Sigmoid colon (tissue), 7 donors: ENCODE measurements around the gene POLG. TPM values are rescaled to one million over a fixed set of nuclear protein-coding genes. Genes with fewer than 3 reads are reported as not detected.

Experiments used
- DNase-seq: peaks from one replicate; pipeline ENCODE4 v3.0.0-alpha.2; 2019
- H3K27ac ChIP-seq, 4 donors: fragments of 200-600 bp; sonication (generic); one replicate each; pipeline ENCODE4 v1.5.1; 2016 to 2019; ENCODE audit warnings: mild to moderate bottlenecking in 1 of 4
- H3K27me3 ChIP-seq, 3 donors: fragments of 200-600 bp; sonication (generic); one replicate each; pipeline ENCODE4 v1.5.1; 2019; ENCODE audit warnings: mild to moderate bottlenecking in 1 of 3
- H3K36me3 ChIP-seq, 4 donors: fragments of 200-600 bp; sonication (generic); one replicate each; pipeline ENCODE4 v1.5.1; 2016 to 2019
- H3K4me1 ChIP-seq, 4 donors: fragments of 200-600 bp; sonication (generic); one replicate each; pipeline ENCODE4 v1.5.1; 2017 to 2019
- H3K4me3 ChIP-seq, 4 donors: fragments of 200-600 bp; sonication (generic); one replicate each; pipeline ENCODE4 v1.5.1; 2017 to 2019; ENCODE audit warnings: mild to moderate bottlenecking in 2 of 4, moderate library complexity in 1 of 4
- H3K9me3 ChIP-seq, 4 donors: fragments of 200-600 bp in 3 of 4; sonication (generic) in 3 of 4; one replicate each; pipeline versions ENCODE4 v1.5.1 to v1.6.1; 2013 to 2019
- CTCF ChIP-seq, 4 experiments: fragments of 450-650 bp in 3 of 4; fragments of 200-600 bp in 1 of 4; IDR thresholded peaks; one replicate each; pipeline ENCODE4 v1.5.1; 2016 to 2019; ENCODE audit warnings: antibody characterized with exemption in 4 of 4, mild to moderate bottlenecking in 3 of 4, moderate library complexity in 2 of 4
- EP300 ChIP-seq, 4 donors: sonication (generic); formaldehyde crosslinking; IDR thresholded peaks; one replicate each; pipeline ENCODE4 v1.6.1; 2017; ENCODE audit warnings: antibody characterized with exemption in 4 of 4
- POLR2A ChIP-seq, 2 donors: fragments of 450-650 bp; IDR thresholded peaks; one replicate each; pipeline ENCODE4 v1.6.1; 2016; ENCODE audit warnings: antibody characterized with exemption in 2 of 2, mild to moderate bottlenecking in 2 of 2, moderate library complexity in 2 of 2
- POLR2AphosphoS5 ChIP-seq, 4 donors: sonication (generic); formaldehyde crosslinking; IDR thresholded peaks; one replicate each; pipeline ENCODE4 v1.6.1; 2017; ENCODE audit warnings: antibody characterized with exemption in 4 of 4
- WGBS, 2 donors: extraction: QIAGEN DNeasy Blood & Tissue Kit; methylation state at CpG; one replicate each; pipeline ENCODE4 v1.1.7; 2013; 5-methylcytosine and 5-hydroxymethylcytosine counted together
- intact Hi-C: fragments of 100-400 bp; cut with DNase I; formaldehyde crosslinking; loops from one replicate; pipeline ENCODE4 v1.15.1; 2023
- polyA plus RNA-seq, 3 donors: library from polyadenylated mRNA; stranded (reverse); fragments of 200-250 nt; gene quantifications; one replicate each; pipeline ENCODE4 v1.2.3, GENCODE V29; 2013
- total RNA-seq, 4 donors: library from RNA; depleted of rRNA; stranded (reverse); fragments of >200 nt; gene quantifications; one replicate each; pipeline ENCODE4 v1.1.0, GENCODE V29; 2016
- donor health status: healthy with polysubstance abuse.
- donor health status: Bipolar disorder and iron deficiency.
- donor health status: healthy.

Gene POLG
- total and polyA plus RNA-seq, 7 donors: 25.2 to 43.4 (median 38.5) TPM

DNA sequence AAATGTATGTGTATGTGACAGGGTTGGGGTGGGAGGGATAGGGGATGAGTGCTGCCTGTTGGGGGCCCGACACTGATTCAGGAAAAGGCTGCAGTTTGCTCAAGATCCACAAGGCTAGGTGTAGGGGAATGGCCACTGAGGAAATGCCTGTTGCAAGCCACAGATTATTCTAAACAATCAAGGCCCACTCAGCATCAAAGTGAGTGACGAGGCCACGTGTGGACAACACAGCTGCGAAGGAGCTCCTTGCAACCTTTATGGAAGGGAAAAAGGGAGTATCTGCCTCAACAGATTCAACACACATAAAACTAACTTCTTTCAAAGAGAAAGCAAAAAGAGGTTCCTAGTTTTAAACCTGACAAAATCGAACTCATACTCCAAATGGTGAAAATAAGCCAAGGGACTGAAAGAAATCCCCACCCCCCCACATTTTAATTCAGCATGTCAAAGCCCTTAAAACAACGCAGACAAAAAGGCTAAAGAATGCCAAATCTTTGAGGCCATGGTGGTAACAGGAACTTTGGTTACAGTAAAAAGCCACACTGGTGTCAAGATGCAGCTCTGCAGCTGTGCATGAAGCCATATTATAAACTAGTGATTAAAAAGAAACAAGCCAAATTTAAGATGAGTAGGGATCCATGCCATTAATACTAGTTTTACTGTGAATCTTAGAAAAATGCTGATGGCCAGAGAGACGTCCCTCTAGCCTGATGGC, 3.6 kb downstream of the POLG start:
- H3K4me1 ChIP-seq: peaks cover 0 to 58% (median 49%) of the 10 kb centered on the region in 4 donors
- no peak overlapping the region for H3K4me3 ChIP-seq
- WGBS, 2 donors: 29 to 70% methylated on average over 7 of the region's 7 CpGs
- intact Hi-C loops: loop anchor here (10.0 kb wide), 1 partner anchor 244 kb away; the partner anchor contains the start of gene TICRR
- TF ChIP-seq POLR2A (IDR thresholded peaks at IDR 0.05): no peak
- TF ChIP-seq EP300 (IDR thresholded peaks at IDR 0.05): no peak
- no peak for TF ChIP-seq CTCF (IDR thresholded peaks at IDR 0.05)
- no peak for TF ChIP-seq POLR2AphosphoS5 (IDR thresholded peaks at IDR 0.05)
- no peaks in the 10 kb centered on the region for H3K27me3 ChIP-seq
- H3K36me3 ChIP-seq: peaks cover 42 to 74% (median 62%) of the 10 kb centered on the region in 4 donors
- H3K27ac ChIP-seq: no peak overlapping the region
- no peak for DNase-seq
- H3K9me3 ChIP-seq: no peaks in the 10 kb centered on the region

DNA sequence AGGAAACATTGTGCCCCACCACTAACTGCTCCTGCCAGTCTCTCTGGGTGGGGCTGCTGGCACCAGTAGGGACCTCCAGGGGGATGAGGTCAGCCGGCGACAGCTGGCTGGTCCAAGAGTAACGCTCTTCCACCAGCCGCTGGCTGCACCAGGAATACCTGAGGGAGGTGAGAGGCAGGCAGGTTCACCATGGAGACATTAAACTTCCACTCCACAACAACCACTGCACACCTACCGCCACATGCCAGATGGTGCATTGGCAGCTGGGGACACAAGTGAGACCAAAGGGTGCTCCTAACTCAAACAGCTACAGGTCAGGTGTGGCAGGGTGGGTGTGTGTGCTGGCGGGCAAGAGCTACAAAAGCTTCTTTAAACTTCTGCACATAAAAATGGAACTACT, 4.5 kb downstream of the POLG start:
- no peak overlapping the region for H3K4me3 ChIP-seq
- 23 to 72% methylated on average over 6 of the region's 6 CpGs for WGBS, 2 donors
- H3K27me3 ChIP-seq: no peaks in the 10 kb centered on the region
- no peak overlapping the region for H3K27ac ChIP-seq
- TF ChIP-seq POLR2AphosphoS5 (IDR thresholded peaks at IDR 0.05) (no peak), POLR2A (IDR thresholded peaks at IDR 0.05) (no peak)
- H3K9me3 ChIP-seq: no peaks in the 10 kb centered on the region
- peaks cover 51 to 83% (median 71%) of the 10 kb centered on the region in 4 donors for H3K36me3 ChIP-seq
- intact Hi-C loops: loop anchor here (10.0 kb wide), 1 partner anchor 245 kb away; the partner anchor contains the start of gene TICRR
- DNase-seq: no peak
- peaks cover 0 to 50% (median 42%) of the 10 kb centered on the region in 4 donors for H3K4me1 ChIP-seq

- intact Hi-C loops: loop anchor here (10.0 kb wide), 1 partner anchor 245 kb away; the partner anchor contains the start of gene TICRR
- Histone ChIP-seq H3K4me3 (no peak overlapping the region), H3K36me3 (peaks cover 54 to 90% (median 74%) of the 10 kb centered on the region in 4 donors), H3K4me1 (peaks cover 0 to 49% (median 41%) of the 10 kb centered on the region in 4 donors), H3K27me3 (no peaks in the 10 kb centered on the region), H3K27ac (no peak overlapping the region), H3K9me3 (no peaks in the 10 kb centered on the region)
- TF ChIP-seq POLR2A (IDR thresholded peaks at IDR 0.05): no peak
- TF ChIP-seq POLR2AphosphoS5 (IDR thresholded peaks at IDR 0.05): no peak
- TF ChIP-seq CTCF (IDR thresholded peaks at IDR 0.05): no peak
- TF ChIP-seq EP300 (IDR thresholded peaks at IDR 0.05): no peak
- DNase-seq: no peak
- WGBS, 2 donors: 36 to 54% methylated on average over 8 of the region's 8 CpGs
Observed at GRCh38 chr15:89329329-89330084, 5.1 kb downstream of the POLG start.

DNA sequence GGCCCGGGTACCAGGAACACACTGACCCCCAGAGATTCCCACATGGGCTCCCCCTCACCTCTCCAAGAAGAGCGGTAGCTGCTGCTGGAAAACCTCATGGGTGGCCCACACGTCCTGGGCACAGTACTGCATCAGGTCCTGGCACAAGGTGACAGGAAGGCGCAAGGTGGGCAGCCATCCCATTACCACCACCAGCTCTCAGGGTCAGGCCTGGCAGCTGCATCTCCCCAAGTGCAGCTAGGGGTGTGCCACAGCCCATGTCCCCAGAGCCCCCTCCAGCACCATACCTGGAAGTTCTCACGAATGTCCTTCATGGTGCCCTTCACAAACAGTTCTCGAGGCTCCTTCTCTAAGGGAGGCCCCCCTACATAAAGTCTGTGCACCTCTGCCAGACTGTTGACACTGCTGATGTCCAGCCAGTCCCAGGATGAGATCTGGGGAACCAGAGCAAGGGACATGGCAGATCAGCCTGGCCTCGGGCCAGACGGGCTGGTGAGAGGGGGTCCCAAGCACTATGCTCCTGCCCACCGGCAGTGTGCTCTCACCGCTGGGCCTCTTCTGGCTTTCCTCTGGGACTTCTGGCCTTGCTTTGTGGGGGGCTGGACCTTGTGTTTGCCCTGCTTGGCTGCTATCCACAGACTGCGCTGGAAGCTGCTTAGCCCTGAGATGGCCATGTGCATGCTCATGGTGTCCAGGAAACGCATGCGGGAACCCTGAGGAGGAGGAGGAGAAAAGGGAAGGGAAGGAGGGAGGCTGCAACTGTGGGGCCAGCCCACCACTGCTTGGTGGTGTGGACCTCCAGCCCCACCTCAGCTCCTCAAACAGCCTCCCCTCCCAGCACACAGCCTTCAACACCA, 6.0 kb downstream of the POLG start:
- peaks cover 63 to 98% (median 83%) of the 10 kb centered on the region in 4 donors for H3K36me3 ChIP-seq
- WGBS, 2 donors: 93 to 94% methylated on average over 13 of the region's 13 CpGs

More for the DNA sequence above, 6.0 kb downstream of the POLG start:
- Histone ChIP-seq H3K4me1 (peaks cover 0 to 44% (median 38%) of the 10 kb centered on the region in 4 donors), H3K9me3 (no peaks in the 10 kb centered on the region), H3K27ac (no peak overlapping the region), H3K4me3 (no peak overlapping the region), H3K27me3 (no peaks in the 10 kb centered on the region)
- TF ChIP-seq CTCF (IDR thresholded peaks at IDR 0.05): no peak
- DNase-seq: no peak
- intact Hi-C loops: no loop called here
